KMS-11 (cell line): ENCODE measurements around the gene GRID1.

Source experiments
- H2AFZ ChIP-seq: fragments of 200-600 bp; sonication (generic); 2 replicates; pipeline ENCODE4 v1.6.1; 2016; ENCODE audit warnings: antibody characterized with exemption, mixed run types, low read depth
- H3K27ac ChIP-seq: fragments of 200-600 bp; sonication (generic); 2 replicates; pipeline ENCODE4 v1.6.1; 2016; ENCODE audit warnings: mild to moderate bottlenecking, mixed run types
- H3K27me3 ChIP-seq: fragments of 200-600 bp; sonication (generic); 2 replicates; pipeline ENCODE4 v1.6.1; 2017; ENCODE audit warnings: mild to moderate bottlenecking, low read depth, mixed run types, moderate library complexity; ENCODE audit not compliant: insufficient read depth
- H3K36me3 ChIP-seq: fragments of 200-600 bp; sonication (generic); 2 replicates; pipeline ENCODE4 v1.6.1; 2017; ENCODE audit warnings: mild to moderate bottlenecking, mixed run types; ENCODE audit not compliant: insufficient read depth
- H3K4me1 ChIP-seq: fragments of 200-600 bp; sonication (generic); 2 replicates; pipeline ENCODE4 v1.6.1; 2016; ENCODE audit warnings: mild to moderate bottlenecking, low read depth, mixed run types; ENCODE audit not compliant: poor library complexity, severe bottlenecking
- H3K4me2 ChIP-seq: fragments of 200-600 bp; sonication (generic); 2 replicates; pipeline ENCODE4 v1.7.0; 2016; ENCODE audit warnings: mild to moderate bottlenecking, mixed run types
- H3K4me3 ChIP-seq: fragments of 200-600 bp; sonication (generic); IDR thresholded peaks from 2 replicates; pipeline ENCODE4 v1.6.1; 2017; ENCODE audit warnings: low read depth, low read length, mixed read lengths; ENCODE audit not compliant: insufficient read depth
- H3K79me2 ChIP-seq: fragments of 200-600 bp; sonication (generic); 2 replicates; pipeline ENCODE4 v1.6.1; 2016; ENCODE audit warnings: low read depth, mixed run types; ENCODE audit not compliant: insufficient read depth
- H3K9ac ChIP-seq: fragments of 200-600 bp; sonication (generic); 2 replicates; pipeline ENCODE4 v1.6.1; 2016; ENCODE audit warnings: mild to moderate bottlenecking, mixed run types
- H4K20me1 ChIP-seq: fragments of 200-600 bp; sonication (generic); 2 replicates; pipeline ENCODE4 v1.6.1; 2016; ENCODE audit warnings: mild to moderate bottlenecking, mixed run types; ENCODE audit not compliant: insufficient read depth
- CTCF ChIP-seq: fragments of 200-600 bp; sonication (generic); conservative IDR thresholded peaks from 2 replicates; pipeline ENCODE4 v1.6.1; 2017; ENCODE audit warnings: low read depth, mild to moderate bottlenecking, antibody characterized with exemption, low read length, moderate library complexity, mixed read lengths

The GRID1 gene

GRCh38 chr10:86373251-86373650, 6.7 kb upstream of the GRID1 start:
- Histone ChIP-seq H3K79me2 (no peaks in the 10 kb centered on the region), H4K20me1 (no peaks in the 10 kb centered on the region), H2AFZ (no peak overlapping the region), H3K36me3 (no peaks in the 10 kb centered on the region), H3K4me2 (no peak overlapping the region), H3K27ac (no peak overlapping the region), H3K4me3 (no peak overlapping the region), H3K4me1 (peaks cover 3% of the 10 kb centered on the region), H3K9ac (no peak overlapping the region), H3K27me3 (no peaks in the 10 kb centered on the region)
- TF ChIP-seq CTCF = no peak

GRCh38 chr10:86372784-86373239, 6.2 kb upstream of the GRID1 start:
- Histone ChIP-seq H3K4me2 (no peak overlapping the region), H3K4me3 (no peak overlapping the region), H3K9ac (no peak overlapping the region), H3K79me2 (no peaks in the 10 kb centered on the region), H2AFZ (no peak overlapping the region), H4K20me1 (no peaks in the 10 kb centered on the region), H3K27ac (no peak overlapping the region), H3K36me3 (no peaks in the 10 kb centered on the region), H3K4me1 (peaks cover 3% of the 10 kb centered on the region), H3K27me3 (no peaks in the 10 kb centered on the region)
- TF ChIP-seq CTCF = no peak

GRCh38 chr10:86372119-86372783, 5.7 kb upstream of the GRID1 start:
- no peak for TF ChIP-seq CTCF
- H3K36me3 ChIP-seq = no peaks in the 10 kb centered on the region
- H4K20me1 ChIP-seq = no peaks in the 10 kb centered on the region
- peaks cover 3% of the 10 kb centered on the region for H3K4me1 ChIP-seq
- H3K4me3 ChIP-seq = no peak overlapping the region
- H3K9ac ChIP-seq = no peak overlapping the region
- no peak overlapping the region for H3K4me2 ChIP-seq
- no peak overlapping the region for H2AFZ ChIP-seq
- no peak overlapping the region for H3K27ac ChIP-seq
- no peaks in the 10 kb centered on the region for H3K79me2 ChIP-seq
- no peaks in the 10 kb centered on the region for H3K27me3 ChIP-seq

GRCh38 chr10:86371691-86372090, 5.1 kb upstream of the GRID1 start:
- Histone ChIP-seq H3K27me3 (no peaks in the 10 kb centered on the region), H3K4me1 (no peaks in the 10 kb centered on the region), H2AFZ (no peak overlapping the region), H3K36me3 (no peaks in the 10 kb centered on the region), H3K79me2 (no peaks in the 10 kb centered on the region), H3K4me2 (no peak overlapping the region), H3K27ac (no peak overlapping the region), H3K4me3 (no peak overlapping the region), H3K9ac (no peak overlapping the region), H4K20me1 (no peaks in the 10 kb centered on the region)
- TF ChIP-seq CTCF = no peak
